HCT116 (cell line): ENCODE measurements around the gene PACSIN2. TPM values are rescaled to one million over a fixed set of nuclear protein-coding genes. Genes with fewer than 3 reads are reported as not detected.

Experiments
- ATAC-seq: fragments of 200-7000 bp; cut with Tn5 transposase; 2 replicates; pipeline ENCODE4 v1.9.1; 2020; ENCODE audit warnings: mild to moderate bottlenecking, moderate library complexity
- BruUV-seq: library from RNA; stranded (reverse); fragments of 400-500 nt; replicated peaks from 2 replicates; lab custom pipeline; 2021; lab: Mats Ljungman, UMichigan
- CTCF ChIA-PET: fragments of 300-600 bp; sonication (Branson Sonifier 250); formaldehyde crosslinking; loops from one replicate; lab custom pipeline; 2021; ENCODE audit warnings: antibody characterized with exemption; lab: Charles Lee
- POLR2A ChIA-PET: fragments of 300-600, 350-600 bp; sonication (Branson Sonifier 250); formaldehyde crosslinking; loops from one replicate; lab custom pipeline; 2021; ENCODE audit warnings: antibody characterized with exemption; lab: Charles Lee
- RAD21 ChIA-PET, 2 experiments: fragments of 300-600 bp; sonication (Branson Sonifier 250); formaldehyde crosslinking; loops; one replicate each; lab custom pipeline; 2023; ENCODE audit warnings: low total read pairs in 2 of 2; ENCODE audit not compliant: uncharacterized antibody in 2 of 2, unreplicated experiment in 2 of 2, low non-redundant PET in 1 of 2; lab: Charles Lee
- DNase-seq: peaks from one replicate; pipeline ENCODE4 v3.0.0-alpha.2; 2010; ENCODE audit warnings: low read depth, low spot score
- H2AFZ ChIP-seq: fragments of 200-600 bp; shearing (Covaris generic), sonication (generic); 2 replicates; pipeline ENCODE4 v1.6.1; 2017; ENCODE audit warnings: low read depth, mixed run types, mixed read lengths, antibody characterized with exemption, low read length; ENCODE audit not compliant: poor library complexity, severe bottlenecking
- H3K27ac ChIP-seq: 2 replicates; pipeline ENCODE4 v1.5.1; 2012; ENCODE audit warnings: low read depth, low read length
- H3K27me3 ChIP-seq: fragments of 200-600 bp; sonication (generic); 2 replicates; pipeline ENCODE4 v1.6.1; 2016; ENCODE audit warnings: mixed run types, low read length, mixed read lengths; ENCODE audit not compliant: insufficient read depth
- H3K36me3 ChIP-seq, 2 experiments: fragments of 200-500 bp in 1 of 2; fragments of 200-600 bp in 1 of 2; sonication (Bioruptor generic) in 1 of 2; sonication (generic) in 1 of 2; 2 replicates each; pipeline versions ENCODE4 v1.5.1 to v1.6.1; 2014 to 2016; ENCODE audit warnings: low read length in 2 of 2, inconsistent platforms in 1 of 2, mixed read lengths in 1 of 2, mixed run types in 1 of 2; ENCODE audit not compliant: insufficient read depth in 2 of 2, control insufficient read depth in 1 of 2
- H3K4me1 ChIP-seq, 2 experiments: fragments of 200-600 bp in 1 of 2; sonication (generic) in 1 of 2; 2 replicates each; pipeline versions ENCODE4 v1.5.1 to v1.6.1; 2012 to 2017; ENCODE audit warnings: low read length in 2 of 2, inconsistent platforms in 1 of 2, mild to moderate bottlenecking in 1 of 2, mixed read lengths in 1 of 2, mixed run types in 1 of 2, moderate library complexity in 1 of 2; ENCODE audit not compliant: insufficient read depth in 2 of 2, control insufficient read depth in 1 of 2
- H3K4me2 ChIP-seq: fragments of 200-600 bp; sonication (generic); 2 replicates; pipeline ENCODE4 v1.6.1; 2017; ENCODE audit warnings: mixed run types, low read length, mixed read lengths
- H3K4me3 ChIP-seq, 2 experiments: fragments of 200-600 bp in 1 of 2; sonication (generic) in 1 of 2; replicated peaks in 1 of 2; 2 replicates each; pipeline ENCODE4 v1.5.1; 2011 to 2016; ENCODE audit warnings: low read length in 2 of 2, control low read depth in 1 of 2, low read depth in 1 of 2, mild to moderate bottlenecking in 1 of 2, mixed read lengths in 1 of 2, mixed run types in 1 of 2
- H3K79me2 ChIP-seq: fragments of 200-600 bp; sonication (generic); 2 replicates; pipeline ENCODE4 v1.6.1; 2017; ENCODE audit warnings: mild to moderate bottlenecking, mixed run types, low read length, moderate library complexity, mixed read lengths; ENCODE audit not compliant: insufficient read depth
- H3K9ac ChIP-seq: fragments of 200-600 bp; sonication (generic); 2 replicates; pipeline ENCODE4 v1.6.1; 2016; ENCODE audit warnings: low read length, mixed read lengths
- H3K9me2 ChIP-seq: fragments of 200-600 bp; sonication (generic), shearing (Covaris generic); 2 replicates; pipeline ENCODE4 v1.6.1; 2017; ENCODE audit warnings: mixed run types, mild to moderate bottlenecking, moderate library complexity; ENCODE audit not compliant: insufficient read depth
- H3K9me3 ChIP-seq, 2 experiments: fragments of 200-500 bp in 1 of 2; fragments of 200-600 bp in 1 of 2; sonication (Bioruptor generic) in 1 of 2; sonication (generic) in 1 of 2; 2 replicates each; pipeline ENCODE4 v1.6.1; 2014 to 2017; ENCODE audit warnings: low read length in 2 of 2, mixed read lengths in 2 of 2, inconsistent platforms in 1 of 2, low read depth in 1 of 2, mild to moderate bottlenecking in 1 of 2, mixed run types in 1 of 2, moderate library complexity in 1 of 2; ENCODE audit not compliant: control insufficient read depth in 1 of 2, insufficient read depth in 1 of 2
- H4K20me1 ChIP-seq: fragments of 200-600 bp; sonication (generic), shearing (Covaris generic); 2 replicates; pipeline ENCODE4 v1.6.1; 2017; ENCODE audit warnings: mixed run types, mild to moderate bottlenecking, moderate library complexity; ENCODE audit not compliant: insufficient read depth
- CBX3 ChIP-seq: IDR thresholded peaks from 2 replicates; pipeline ENCODE4 v1.6.1; 2012; ENCODE audit warnings: low read depth
- CEBPB ChIP-seq: IDR thresholded peaks from 2 replicates; pipeline ENCODE4 v1.6.1; 2012; ENCODE audit warnings: low read depth
- CTCF ChIP-seq, 3 experiments: fragments of 200-600 bp in 1 of 3; sonication (generic) in 1 of 3; IDR thresholded peaks in 2 of 3; conservative IDR thresholded peaks in 1 of 3; 2 replicates each; pipeline ENCODE4 v1.5.1; 2012 to 2017; ENCODE audit warnings: low read depth in 2 of 3, low read length in 2 of 3, antibody characterized with exemption in 1 of 3, borderline replicate concordance in 1 of 3, control low read depth in 1 of 3, mild to moderate bottlenecking in 1 of 3, mixed read lengths in 1 of 3, mixed run types in 1 of 3, moderate library complexity in 1 of 3; ENCODE audit not compliant: insufficient read depth in 1 of 3
- EGR1 ChIP-seq: IDR thresholded peaks from 2 replicates; pipeline ENCODE4 v1.6.1; 2012; ENCODE audit warnings: low read depth
- ELF1 ChIP-seq: IDR thresholded peaks from 2 replicates; pipeline ENCODE4 v1.6.1; 2012; ENCODE audit warnings: low read depth, borderline replicate concordance
- EZH2 ChIP-seq: fragments of 200-600 bp; sonication (generic); IDR thresholded peaks from 2 replicates; pipeline ENCODE4 v1.6.1; 2017; ENCODE audit warnings: antibody characterized with exemption, mixed run types
- FOSL1 ChIP-seq: IDR thresholded peaks from 2 replicates; pipeline ENCODE4 v1.6.1; 2012; ENCODE audit warnings: low read depth
- JUND ChIP-seq: IDR thresholded peaks from 2 replicates; pipeline ENCODE4 v1.6.1; 2012
- POLR2A ChIP-seq: IDR thresholded peaks from 2 replicates; pipeline ENCODE4 v1.7.0; 2011; ENCODE audit warnings: borderline replicate concordance; ENCODE audit not compliant: insufficient read depth, insufficient read length; ENCODE audit errors: extremely low read depth
- POLR2AphosphoS5 ChIP-seq: IDR thresholded peaks from 2 replicates; pipeline ENCODE4 v1.6.1; 2011; ENCODE audit warnings: mild to moderate bottlenecking, low read depth, low read length, moderate library complexity
- RAD21 ChIP-seq: IDR thresholded peaks from 2 replicates; pipeline ENCODE4 v1.6.1; 2012; ENCODE audit warnings: low read depth, mild to moderate bottlenecking
- SIN3A ChIP-seq: IDR thresholded peaks from 2 replicates; pipeline ENCODE4 v1.6.1; 2012; ENCODE audit warnings: low read depth
- SP1 ChIP-seq: IDR thresholded peaks from 2 replicates; pipeline ENCODE4 v1.6.1; 2012; ENCODE audit warnings: low read depth
- YY1 ChIP-seq: IDR thresholded peaks from 2 replicates; pipeline ENCODE4 v1.6.1; 2011; ENCODE audit warnings: low read length, low read depth, moderate library complexity, mild to moderate bottlenecking; ENCODE audit not compliant: insufficient replicate concordance; ENCODE audit errors: extremely low read depth
- ZNF274 ChIP-seq: fragments of 200-500 bp; sonication (Bioruptor generic); IDR thresholded peaks from 2 replicates; pipeline ENCODE4 v1.6.1; 2014; ENCODE audit warnings: mild to moderate bottlenecking, low read depth, low read length, inconsistent platforms
- intact Hi-C: fragments of 100-400 bp; cut with micrococcal nuclease; formaldehyde crosslinking; loops from 2 replicates; pipeline ENCODE4 v1.10.0; 2022
- total RNA-seq: library from RNA; stranded (reverse); gene quantifications from one replicate; pipeline ENCODE4 v1.2.1, GENCODE V29; 2021; ENCODE audit not compliant: unreplicated experiment
- TF ChIP-seq, protein P1 (sequence below): IDR thresholded peaks from 2 replicates; pipeline ENCODE4 v1.6.1; 2011; ENCODE audit warnings: mild to moderate bottlenecking, low read length, moderate library complexity; ENCODE audit not compliant: insufficient replicate concordance; ENCODE audit errors: extremely low read depth
- TF ChIP-seq, protein P2 (sequence below): IDR thresholded peaks from 2 replicates; pipeline ENCODE4 v1.6.1; 2012; ENCODE audit warnings: low read depth
- TF ChIP-seq, protein P3 (sequence below): IDR thresholded peaks from 2 replicates; pipeline ENCODE4 v1.6.1; 2012

The PACSIN2 gene
- total RNA-seq, 1 experiment from 2014 or later: 48.2 TPM

DNA sequence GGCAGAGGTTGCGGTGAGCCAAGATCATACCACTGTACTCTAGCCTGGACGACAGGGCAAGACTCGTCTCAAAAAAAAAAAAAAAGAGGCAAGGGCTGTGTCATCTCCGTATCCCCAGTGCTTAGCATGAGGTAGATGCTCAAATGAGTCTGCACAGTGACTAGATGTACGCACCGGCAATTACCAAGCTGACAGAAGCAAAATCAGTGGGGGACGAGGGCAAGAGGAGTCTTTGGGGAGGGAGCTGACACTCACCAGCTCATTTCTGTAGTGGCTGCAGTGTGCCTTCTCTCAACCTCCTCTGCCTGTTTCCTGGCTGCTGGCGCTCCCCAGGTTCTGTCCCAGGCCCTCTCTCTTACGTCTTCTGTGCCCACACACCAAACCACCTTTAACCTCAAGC is 69.9 kb downstream of the PACSIN2 start:
- Histone ChIP-seq H3K79me2 (peaks cover 38% of the 10 kb centered on the region), H3K9ac (no peak overlapping the region), H3K27ac (no peak overlapping the region), H3K4me2 (no peak overlapping the region), H3K27me3 (no peaks in the 10 kb centered on the region), H3K4me3 (no peak overlapping the region), H3K36me3 (no peaks in the 10 kb centered on the region), H3K4me1 (peaks cover 69 to 82% of the 10 kb centered on the region in 2 experiments), H4K20me1 (peaks cover 9% of the 10 kb centered on the region; the same call in 1 of the 2 replicates), H3K9me2 (no peaks in the 10 kb centered on the region), H3K9me3 (no peaks in the 10 kb centered on the region), H2AFZ (no peak overlapping the region)
- RAD21 ChIA-PET: no interaction called here
- intact Hi-C loops: no loop called here
- CTCF ChIA-PET: no interaction called here
- POLR2A ChIA-PET: no interaction called here
- DNase-seq (no peak), ATAC-seq (no peak)
- TF ChIP-seq POLR2A (no peak), YY1 (no peak), SP1 (no peak), CTCF (IDR thresholded peaks at IDR 0.05 in 2 of 3, conservative IDR thresholded peaks at IDR 0.05 in 1 of 3; ENCODE audit: borderline replicate concordance in 1 of 3, insufficient read depth in 1 of 3, low read depth in 2 of 3, low read length in 2 of 3) (no peak), ZNF274 (no peak), JUND (no peak), CBX3 (no peak), POLR2AphosphoS5 (no peak), CEBPB (no peak), FOSL1 (no peak), RAD21 (no peak), SIN3A (no peak), ELF1 (no peak), EZH2 (no peak), EGR1 (no peak)
- TF ChIP-seq, protein P1, sequence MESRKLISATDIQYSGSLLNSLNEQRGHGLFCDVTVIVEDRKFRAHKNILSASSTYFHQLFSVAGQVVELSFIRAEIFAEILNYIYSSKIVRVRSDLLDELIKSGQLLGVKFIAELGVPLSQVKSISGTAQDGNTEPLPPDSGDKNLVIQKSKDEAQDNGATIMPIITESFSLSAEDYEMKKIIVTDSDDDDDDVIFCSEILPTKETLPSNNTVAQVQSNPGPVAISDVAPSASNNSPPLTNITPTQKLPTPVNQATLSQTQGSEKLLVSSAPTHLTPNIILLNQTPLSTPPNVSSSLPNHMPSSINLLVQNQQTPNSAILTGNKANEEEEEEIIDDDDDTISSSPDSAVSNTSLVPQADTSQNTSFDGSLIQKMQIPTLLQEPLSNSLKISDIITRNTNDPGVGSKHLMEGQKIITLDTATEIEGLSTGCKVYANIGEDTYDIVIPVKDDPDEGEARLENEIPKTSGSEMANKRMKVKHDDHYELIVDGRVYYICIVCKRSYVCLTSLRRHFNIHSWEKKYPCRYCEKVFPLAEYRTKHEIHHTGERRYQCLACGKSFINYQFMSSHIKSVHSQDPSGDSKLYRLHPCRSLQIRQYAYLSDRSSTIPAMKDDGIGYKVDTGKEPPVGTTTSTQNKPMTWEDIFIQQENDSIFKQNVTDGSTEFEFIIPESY: no peak
- TF ChIP-seq, protein P2, sequence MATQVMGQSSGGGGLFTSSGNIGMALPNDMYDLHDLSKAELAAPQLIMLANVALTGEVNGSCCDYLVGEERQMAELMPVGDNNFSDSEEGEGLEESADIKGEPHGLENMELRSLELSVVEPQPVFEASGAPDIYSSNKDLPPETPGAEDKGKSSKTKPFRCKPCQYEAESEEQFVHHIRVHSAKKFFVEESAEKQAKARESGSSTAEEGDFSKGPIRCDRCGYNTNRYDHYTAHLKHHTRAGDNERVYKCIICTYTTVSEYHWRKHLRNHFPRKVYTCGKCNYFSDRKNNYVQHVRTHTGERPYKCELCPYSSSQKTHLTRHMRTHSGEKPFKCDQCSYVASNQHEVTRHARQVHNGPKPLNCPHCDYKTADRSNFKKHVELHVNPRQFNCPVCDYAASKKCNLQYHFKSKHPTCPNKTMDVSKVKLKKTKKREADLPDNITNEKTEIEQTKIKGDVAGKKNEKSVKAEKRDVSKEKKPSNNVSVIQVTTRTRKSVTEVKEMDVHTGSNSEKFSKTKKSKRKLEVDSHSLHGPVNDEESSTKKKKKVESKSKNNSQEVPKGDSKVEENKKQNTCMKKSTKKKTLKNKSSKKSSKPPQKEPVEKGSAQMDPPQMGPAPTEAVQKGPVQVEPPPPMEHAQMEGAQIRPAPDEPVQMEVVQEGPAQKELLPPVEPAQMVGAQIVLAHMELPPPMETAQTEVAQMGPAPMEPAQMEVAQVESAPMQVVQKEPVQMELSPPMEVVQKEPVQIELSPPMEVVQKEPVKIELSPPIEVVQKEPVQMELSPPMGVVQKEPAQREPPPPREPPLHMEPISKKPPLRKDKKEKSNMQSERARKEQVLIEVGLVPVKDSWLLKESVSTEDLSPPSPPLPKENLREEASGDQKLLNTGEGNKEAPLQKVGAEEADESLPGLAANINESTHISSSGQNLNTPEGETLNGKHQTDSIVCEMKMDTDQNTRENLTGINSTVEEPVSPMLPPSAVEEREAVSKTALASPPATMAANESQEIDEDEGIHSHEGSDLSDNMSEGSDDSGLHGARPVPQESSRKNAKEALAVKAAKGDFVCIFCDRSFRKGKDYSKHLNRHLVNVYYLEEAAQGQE: no peak
- TF ChIP-seq, protein P3, sequence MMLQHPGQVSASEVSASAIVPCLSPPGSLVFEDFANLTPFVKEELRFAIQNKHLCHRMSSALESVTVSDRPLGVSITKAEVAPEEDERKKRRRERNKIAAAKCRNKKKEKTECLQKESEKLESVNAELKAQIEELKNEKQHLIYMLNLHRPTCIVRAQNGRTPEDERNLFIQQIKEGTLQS: no peak
- no TSS peak for BruUV-seq
